Measurements from ENCODE around the gene ASPSCR1. TPM values are rescaled to one million over a fixed set of nuclear protein-coding genes. Genes with fewer than 3 reads are reported as not detected.

Gene ASPSCR1
- total and polyA plus RNA-seq, 2 of the 13 experiments (the other 11 are each of a cell fraction or from before 2014, with no cell fraction given), result 274 to 314 TPM

- TF ChIP-seq, protein P1, sequence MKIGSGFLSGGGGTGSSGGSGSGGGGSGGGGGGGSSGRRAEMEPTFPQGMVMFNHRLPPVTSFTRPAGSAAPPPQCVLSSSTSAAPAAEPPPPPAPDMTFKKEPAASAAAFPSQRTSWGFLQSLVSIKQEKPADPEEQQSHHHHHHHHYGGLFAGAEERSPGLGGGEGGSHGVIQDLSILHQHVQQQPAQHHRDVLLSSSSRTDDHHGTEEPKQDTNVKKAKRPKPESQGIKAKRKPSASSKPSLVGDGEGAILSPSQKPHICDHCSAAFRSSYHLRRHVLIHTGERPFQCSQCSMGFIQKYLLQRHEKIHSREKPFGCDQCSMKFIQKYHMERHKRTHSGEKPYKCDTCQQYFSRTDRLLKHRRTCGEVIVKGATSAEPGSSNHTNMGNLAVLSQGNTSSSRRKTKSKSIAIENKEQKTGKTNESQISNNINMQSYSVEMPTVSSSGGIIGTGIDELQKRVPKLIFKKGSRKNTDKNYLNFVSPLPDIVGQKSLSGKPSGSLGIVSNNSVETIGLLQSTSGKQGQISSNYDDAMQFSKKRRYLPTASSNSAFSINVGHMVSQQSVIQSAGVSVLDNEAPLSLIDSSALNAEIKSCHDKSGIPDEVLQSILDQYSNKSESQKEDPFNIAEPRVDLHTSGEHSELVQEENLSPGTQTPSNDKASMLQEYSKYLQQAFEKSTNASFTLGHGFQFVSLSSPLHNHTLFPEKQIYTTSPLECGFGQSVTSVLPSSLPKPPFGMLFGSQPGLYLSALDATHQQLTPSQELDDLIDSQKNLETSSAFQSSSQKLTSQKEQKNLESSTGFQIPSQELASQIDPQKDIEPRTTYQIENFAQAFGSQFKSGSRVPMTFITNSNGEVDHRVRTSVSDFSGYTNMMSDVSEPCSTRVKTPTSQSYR (CRISPR knock-in tag; IDR thresholded peaks at IDR 0.05; ENCODE audit: borderline replicate concordance), result no peak; the same call in 1 of the 2 replicates
- TF ChIP-seq ZNF496 (CRISPR knock-in tag; IDR thresholded peaks at IDR 0.05; ENCODE audit: insufficient replicate concordance) (no peak), ZNF441 (CRISPR knock-in tag; IDR thresholded peaks at IDR 0.05; ENCODE audit: borderline replicate concordance) (no peak), ZNF274 (CRISPR knock-in tag; IDR thresholded peaks at IDR 0.05) (no peak; the same call in 1 of the 2 replicates), TRAFD1 (CRISPR knock-in tag; IDR thresholded peaks at IDR 0.05; ENCODE audit: borderline replicate concordance) (no peak), ZNF414 (CRISPR knock-in tag; IDR thresholded peaks at IDR 0.05) (no peak), KDM6A (CRISPR knock-in tag; IDR thresholded peaks at IDR 0.05; ENCODE audit: low read depth) (no peak), ZNF782 (CRISPR knock-in tag; IDR thresholded peaks at IDR 0.05; ENCODE audit: borderline replicate concordance) (no peak), PLSCR1 (CRISPR knock-in tag; IDR thresholded peaks at IDR 0.05; ENCODE audit: borderline replicate concordance) (no peak), PRMT3 (CRISPR knock-in tag; IDR thresholded peaks at IDR 0.05; ENCODE audit: borderline replicate concordance, low read depth) (no peak), ZNF773 (CRISPR knock-in tag; IDR thresholded peaks at IDR 0.05; ENCODE audit: borderline replicate concordance) (peak; percentile 38; the same call in 1 of the 2 replicates)
- TF ChIP-seq, protein P2, sequence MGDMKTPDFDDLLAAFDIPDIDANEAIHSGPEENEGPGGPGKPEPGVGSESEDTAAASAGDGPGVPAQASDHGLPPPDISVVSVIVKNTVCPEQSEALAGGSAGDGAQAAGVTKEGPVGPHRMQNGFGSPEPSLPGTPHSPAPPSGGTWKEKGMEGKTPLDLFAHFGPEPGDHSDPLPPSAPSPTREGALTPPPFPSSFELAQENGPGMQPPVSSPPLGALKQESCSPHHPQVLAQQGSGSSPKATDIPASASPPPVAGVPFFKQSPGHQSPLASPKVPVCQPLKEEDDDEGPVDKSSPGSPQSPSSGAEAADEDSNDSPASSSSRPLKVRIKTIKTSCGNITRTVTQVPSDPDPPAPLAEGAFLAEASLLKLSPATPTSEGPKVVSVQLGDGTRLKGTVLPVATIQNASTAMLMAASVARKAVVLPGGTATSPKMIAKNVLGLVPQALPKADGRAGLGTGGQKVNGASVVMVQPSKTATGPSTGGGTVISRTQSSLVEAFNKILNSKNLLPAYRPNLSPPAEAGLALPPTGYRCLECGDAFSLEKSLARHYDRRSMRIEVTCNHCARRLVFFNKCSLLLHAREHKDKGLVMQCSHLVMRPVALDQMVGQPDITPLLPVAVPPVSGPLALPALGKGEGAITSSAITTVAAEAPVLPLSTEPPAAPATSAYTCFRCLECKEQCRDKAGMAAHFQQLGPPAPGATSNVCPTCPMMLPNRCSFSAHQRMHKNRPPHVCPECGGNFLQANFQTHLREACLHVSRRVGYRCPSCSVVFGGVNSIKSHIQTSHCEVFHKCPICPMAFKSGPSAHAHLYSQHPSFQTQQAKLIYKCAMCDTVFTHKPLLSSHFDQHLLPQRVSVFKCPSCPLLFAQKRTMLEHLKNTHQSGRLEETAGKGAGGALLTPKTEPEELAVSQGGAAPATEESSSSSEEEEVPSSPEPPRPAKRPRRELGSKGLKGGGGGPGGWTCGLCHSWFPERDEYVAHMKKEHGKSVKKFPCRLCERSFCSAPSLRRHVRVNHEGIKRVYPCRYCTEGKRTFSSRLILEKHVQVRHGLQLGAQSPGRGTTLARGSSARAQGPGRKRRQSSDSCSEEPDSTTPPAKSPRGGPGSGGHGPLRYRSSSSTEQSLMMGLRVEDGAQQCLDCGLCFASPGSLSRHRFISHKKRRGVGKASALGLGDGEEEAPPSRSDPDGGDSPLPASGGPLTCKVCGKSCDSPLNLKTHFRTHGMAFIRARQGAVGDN (CRISPR knock-in tag; IDR thresholded peaks at IDR 0.05), result peak; percentile 12
- TF ChIP-seq, protein P3, sequence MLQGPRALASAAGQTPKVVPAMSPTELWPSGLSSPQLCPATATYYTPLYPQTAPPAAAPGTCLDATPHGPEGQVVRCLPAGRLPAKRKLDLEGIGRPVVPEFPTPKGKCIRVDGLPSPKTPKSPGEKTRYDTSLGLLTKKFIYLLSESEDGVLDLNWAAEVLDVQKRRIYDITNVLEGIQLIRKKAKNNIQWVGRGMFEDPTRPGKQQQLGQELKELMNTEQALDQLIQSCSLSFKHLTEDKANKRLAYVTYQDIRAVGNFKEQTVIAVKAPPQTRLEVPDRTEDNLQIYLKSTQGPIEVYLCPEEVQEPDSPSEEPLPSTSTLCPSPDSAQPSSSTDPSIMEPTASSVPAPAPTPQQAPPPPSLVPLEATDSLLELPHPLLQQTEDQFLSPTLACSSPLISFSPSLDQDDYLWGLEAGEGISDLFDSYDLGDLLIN (CRISPR knock-in tag; IDR thresholded peaks at IDR 0.05; ENCODE audit: borderline replicate concordance), result no peak
- TF ChIP-seq, protein P4, sequence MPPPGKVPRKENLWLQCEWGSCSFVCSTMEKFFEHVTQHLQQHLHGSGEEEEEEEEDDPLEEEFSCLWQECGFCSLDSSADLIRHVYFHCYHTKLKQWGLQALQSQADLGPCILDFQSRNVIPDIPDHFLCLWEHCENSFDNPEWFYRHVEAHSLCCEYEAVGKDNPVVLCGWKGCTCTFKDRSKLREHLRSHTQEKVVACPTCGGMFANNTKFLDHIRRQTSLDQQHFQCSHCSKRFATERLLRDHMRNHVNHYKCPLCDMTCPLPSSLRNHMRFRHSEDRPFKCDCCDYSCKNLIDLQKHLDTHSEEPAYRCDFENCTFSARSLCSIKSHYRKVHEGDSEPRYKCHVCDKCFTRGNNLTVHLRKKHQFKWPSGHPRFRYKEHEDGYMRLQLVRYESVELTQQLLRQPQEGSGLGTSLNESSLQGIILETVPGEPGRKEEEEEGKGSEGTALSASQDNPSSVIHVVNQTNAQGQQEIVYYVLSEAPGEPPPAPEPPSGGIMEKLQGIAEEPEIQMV (CRISPR knock-in tag; IDR thresholded peaks at IDR 0.05; ENCODE audit: low read depth), result 0 out of 2 replicates have a peak, but pooled peaks have one; percentile 42
Measured at GRCh38 chr17:81977211-81977808, at the start of gene ASPSCR1 (continued).
